Measurements from ENCODE around the gene PLEKHF1. TPM values are rescaled to one million over a fixed set of nuclear protein-coding genes. Genes with fewer than 3 reads are reported as not detected.

The PLEKHF1 gene
- 6.6 and 12.3 TPM in 2 replicates for total RNA-seq

DNA sequence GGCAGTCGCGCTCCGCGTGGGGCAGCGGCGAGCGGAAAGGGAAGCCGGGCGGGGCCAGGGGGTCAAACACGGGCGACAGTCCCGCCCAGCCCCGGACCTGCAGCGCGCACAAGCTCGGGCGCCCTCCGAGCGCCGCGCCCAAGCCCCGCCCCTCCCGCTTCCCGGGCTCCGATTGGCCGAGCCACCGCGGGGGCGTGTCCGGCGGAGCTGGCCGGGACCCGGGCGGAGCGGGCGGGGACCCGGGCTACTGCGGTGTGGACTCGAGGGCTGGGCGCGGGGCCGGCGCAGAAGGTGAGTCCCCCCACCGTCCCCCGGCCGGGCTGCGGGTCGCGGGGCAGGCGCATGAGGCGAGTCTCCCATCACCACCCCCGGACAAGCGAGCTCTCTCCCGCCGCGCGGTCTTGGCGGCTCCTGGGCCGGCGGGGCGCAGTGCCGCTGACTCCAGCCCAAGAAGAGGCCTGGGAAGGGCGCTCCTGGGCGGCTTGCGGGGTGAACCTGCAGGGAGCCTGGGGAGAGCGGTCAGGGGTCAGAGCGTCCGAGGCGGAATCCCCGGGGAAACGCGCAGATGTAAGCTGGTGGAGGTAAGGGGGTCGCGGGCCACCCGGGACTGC, at the start of gene PLEKHF1:
Gene PLEKHF1 (plus strand): TSS at position 247 of the 611 bp plus-strand sequence. CDS start 8,379 bp downstream, outside the sequence.

DNA sequence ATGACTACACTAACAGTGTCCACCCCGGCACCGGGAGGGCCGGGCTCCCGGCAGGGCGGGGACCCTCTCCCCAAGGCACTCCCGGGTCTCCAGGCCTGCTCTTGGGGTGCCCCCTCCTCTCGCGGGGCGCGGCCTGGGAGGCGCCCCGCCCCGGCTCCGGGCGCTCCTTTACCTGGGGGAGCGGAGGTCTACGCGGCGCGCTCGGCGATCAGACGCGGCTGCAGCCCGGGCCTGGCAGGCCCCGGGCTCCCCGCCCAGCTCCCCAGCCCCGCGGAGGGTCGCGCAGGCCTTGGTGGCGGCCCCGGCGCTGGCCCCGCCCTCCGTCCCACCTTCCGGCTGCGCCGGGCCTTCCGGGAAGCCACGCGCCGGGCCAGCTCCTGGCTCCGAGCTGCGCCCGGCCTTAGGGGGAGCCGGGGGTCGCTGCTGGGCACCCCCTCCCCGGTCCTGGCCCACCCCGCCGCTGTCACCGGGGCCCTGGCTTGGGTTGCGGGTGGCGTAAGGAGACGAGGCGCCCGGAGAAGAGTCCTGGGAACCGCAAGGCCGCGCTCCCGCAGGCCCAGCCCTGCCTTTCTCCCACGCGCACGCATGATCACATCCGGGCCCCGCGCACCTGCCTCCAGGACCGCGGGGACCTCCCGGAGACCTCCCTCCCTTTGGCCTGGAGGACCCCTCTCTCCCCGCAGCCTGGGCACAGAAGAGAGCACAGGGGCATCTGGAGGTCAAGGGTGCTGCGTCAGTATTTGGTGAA, 49.9 kb downstream of the PLEKHF1 start, which contains the start of gene C19orf12:
Gene C19orf12 (minus strand): TSS at position 309 of the 748 bp plus-strand sequence. CDS start 6,848 bp downstream, outside the sequence.

Other genes with a start within 250 kb of the PLEKHF1 start
- gene VSTM2B, start 139.5 kb upstream of the PLEKHF1 start, total RNA-seq: not detected in 2 replicates
- 86.8 and 88.3 TPM in 2 replicates for gene POP4, start 59.2 kb upstream of the PLEKHF1 start, total RNA-seq
- gene C19orf12, start 49.8 kb downstream of the PLEKHF1 start, total RNA-seq: 18.0 and 20.2 TPM in 2 replicates
- 7.0 and 8.5 TPM in 2 replicates for gene CCNE1, start 146.5 kb downstream of the PLEKHF1 start, total RNA-seq